IgD-negative memory B cell (primary cell): Measurements from ENCODE around the gene UCHL3. TPM values are rescaled to one million over a fixed set of nuclear protein-coding genes. Genes with fewer than 3 reads are reported as not detected.

Source experiments
- H3K27ac Mint-ChIP-seq, 3 donors: one replicate each; pipeline ENCODE4 v1.8.0; 2020 to 2022; ENCODE audit warnings: mild to moderate bottlenecking in 3 of 3, mixed read lengths in 3 of 3, moderate library complexity in 1 of 3
- H3K27me3 Mint-ChIP-seq: one replicate; pipeline ENCODE4 v1.8.0; 2021; ENCODE audit warnings: mixed read lengths
- H3K36me3 Mint-ChIP-seq: one replicate; pipeline ENCODE4 v1.8.0; 2020; ENCODE audit warnings: mild to moderate bottlenecking, mixed read lengths
- H3K4me1 Mint-ChIP-seq, 3 donors: one replicate each; pipeline ENCODE4 v1.8.0; 2020 to 2022; ENCODE audit warnings: mixed read lengths in 3 of 3, mild to moderate bottlenecking in 1 of 3
- H3K4me3 Mint-ChIP-seq, 4 donors: one replicate each; pipeline ENCODE4 v1.8.0; 2020 to 2022; ENCODE audit warnings: mild to moderate bottlenecking in 4 of 4, mixed read lengths in 4 of 4, moderate library complexity in 3 of 4
- H3K9me3 Mint-ChIP-seq, 3 donors: one replicate each; pipeline ENCODE4 v1.8.0; 2020 to 2021; ENCODE audit warnings: mixed read lengths in 3 of 3, mild to moderate bottlenecking in 1 of 3
- polyA plus RNA-seq: library from polyadenylated mRNA; unstranded; fragments of 300-500 nt; fragmentation: Illumina TruSeq; gene quantifications from one replicate; pipeline ENCODE4 v1.2.3, GENCODE V29; 2021

Gene UCHL3
- 30.4 TPM for polyA plus RNA-seq

- Mint-ChIP-seq H3K36me3 (peaks cover 7% of the 10 kb centered on the region), H3K4me3 (peak within 1 kb of the TSS; percentile 82 to 98 (median 94)), H3K27ac (peak within 1 kb of the TSS; percentile 72 to 99 (median 95)), H3K9me3 (no peaks in the 10 kb centered on the region), H3K4me1 (peaks cover 25 to 28% (median 28%) of the 10 kb centered on the region in 3 donors), H3K27me3 (no peaks in the 10 kb centered on the region)
Observed at GRCh38 chr13:75549262-75550158, at the start of gene UCHL3. Gene UCHL3, plus strand, starts transcription at chr13:75549791. Its CDS starts 30 bp downstream, at chr13:75549821.

- H3K4me3 Mint-ChIP-seq = no peak overlapping the region
- H3K4me1 Mint-ChIP-seq = peaks cover 0 to 2% (median 1%) of the 10 kb centered on the region in 3 donors
- peaks cover 0 to 1% (median 1%) of the 10 kb centered on the region in 3 donors for H3K9me3 Mint-ChIP-seq
- no peaks in the 10 kb centered on the region for H3K27me3 Mint-ChIP-seq
- no peaks in the 10 kb centered on the region for H3K36me3 Mint-ChIP-seq
- no peak overlapping the region for H3K27ac Mint-ChIP-seq
Observed at GRCh38 chr13:75505327-75505726, 44.3 kb upstream of the UCHL3 start.

- peaks cover 0 to 2% (median 1%) of the 10 kb centered on the region in 3 donors for H3K4me1 Mint-ChIP-seq
- no peaks in the 10 kb centered on the region for H3K27me3 Mint-ChIP-seq
- H3K9me3 Mint-ChIP-seq = peaks cover 0 to 1% (median 1%) of the 10 kb centered on the region in 3 donors
- H3K36me3 Mint-ChIP-seq = no peaks in the 10 kb centered on the region
- no peak overlapping the region for H3K4me3 Mint-ChIP-seq
- H3K27ac Mint-ChIP-seq = no peak overlapping the region
Observed at GRCh38 chr13:75506018-75506417, 43.6 kb upstream of the UCHL3 start.

- H3K9me3 Mint-ChIP-seq = peaks cover 0 to 1% (median 1%) of the 10 kb centered on the region in 3 donors
- no peaks in the 10 kb centered on the region for H3K36me3 Mint-ChIP-seq
- H3K4me3 Mint-ChIP-seq = no peak overlapping the region
- no peaks in the 10 kb centered on the region for H3K27me3 Mint-ChIP-seq
- H3K4me1 Mint-ChIP-seq = peaks cover 5 to 8% (median 7%) of the 10 kb centered on the region in 3 donors
- no peak overlapping the region for H3K27ac Mint-ChIP-seq
Observed at GRCh38 chr13:75507027-75508001, 42.3 kb upstream of the UCHL3 start.

- Mint-ChIP-seq H3K27ac (no peak overlapping the region), H3K4me3 (no peak overlapping the region), H3K27me3 (no peaks in the 10 kb centered on the region), H3K9me3 (peaks cover 0 to 1% (median 0%) of the 10 kb centered on the region in 3 donors), H3K4me1 (peaks cover 11 to 12% (median 12%) of the 10 kb centered on the region in 3 donors), H3K36me3 (no peaks in the 10 kb centered on the region)
Observed at GRCh38 chr13:75508002-75508548, 41.5 kb upstream of the UCHL3 start.

GRCh38 chr13:75511051-75511625, 38.5 kb upstream of the UCHL3 start:
- peaks cover 4% of the 10 kb centered on the region for H3K36me3 Mint-ChIP-seq

GRCh38 chr13:75512253-75512652, 37.3 kb upstream of the UCHL3 start:
- peak overlapping the region in 2 of 4 donors; percentile 20 to 76 for H3K4me3 Mint-ChIP-seq
- peaks cover 16 to 20% (median 19%) of the 10 kb centered on the region in 3 donors for H3K4me1 Mint-ChIP-seq
- peaks cover 6% of the 10 kb centered on the region for H3K36me3 Mint-ChIP-seq
- no peak overlapping the region for H3K27ac Mint-ChIP-seq
- H3K27me3 Mint-ChIP-seq = no peaks in the 10 kb centered on the region
- H3K9me3 Mint-ChIP-seq = peaks cover 0 to 3% (median 0%) of the 10 kb centered on the region in 3 donors

More at GRCh38 chr13:75511051-75511625, 38.5 kb upstream of the UCHL3 start:
- H3K4me1 Mint-ChIP-seq = peaks cover 16 to 20% (median 19%) of the 10 kb centered on the region in 3 donors
- no peak overlapping the region for H3K27ac Mint-ChIP-seq
- H3K4me3 Mint-ChIP-seq = no peak overlapping the region
- peaks cover 0 to 3% (median 1%) of the 10 kb centered on the region in 3 donors for H3K9me3 Mint-ChIP-seq
- H3K27me3 Mint-ChIP-seq = no peaks in the 10 kb centered on the region

- H3K27me3 Mint-ChIP-seq = no peaks in the 10 kb centered on the region
- H3K4me3 Mint-ChIP-seq = peak overlapping the region in 1 of 4 donors; percentile 24
- peaks cover 6% of the 10 kb centered on the region for H3K36me3 Mint-ChIP-seq
- H3K9me3 Mint-ChIP-seq = peaks cover 0 to 3% (median 0%) of the 10 kb centered on the region in 3 donors
- H3K27ac Mint-ChIP-seq = no peak overlapping the region
- H3K4me1 Mint-ChIP-seq = peaks cover 16 to 20% (median 17%) of the 10 kb centered on the region in 3 donors
Observed at GRCh38 chr13:75513271-75513670, 36.3 kb upstream of the UCHL3 start.

GRCh38 chr13:75514080-75514995, 35.3 kb upstream of the UCHL3 start:
- Mint-ChIP-seq H3K27ac (no peak overlapping the region), H3K4me3 (no peak overlapping the region), H3K27me3 (no peaks in the 10 kb centered on the region), H3K4me1 (peaks cover 17 to 20% (median 18%) of the 10 kb centered on the region in 3 donors), H3K36me3 (peaks cover 6% of the 10 kb centered on the region), H3K9me3 (peaks cover 0 to 6% (median 0%) of the 10 kb centered on the region in 3 donors)

GRCh38 chr13:75518439-75519088, 31.0 kb upstream of the UCHL3 start:
- Mint-ChIP-seq H3K4me1 (peaks cover 2 to 19% (median 6%) of the 10 kb centered on the region in 3 donors), H3K27me3 (no peaks in the 10 kb centered on the region), H3K4me3 (no peak overlapping the region), H3K36me3 (peaks cover 11% of the 10 kb centered on the region), H3K9me3 (peaks cover 0 to 10% (median 8%) of the 10 kb centered on the region in 3 donors), H3K27ac (no peak overlapping the region)

GRCh38 chr13:75521956-75522355, 27.6 kb upstream of the UCHL3 start:
- no peak overlapping the region for H3K4me3 Mint-ChIP-seq
- peaks cover 2 to 8% (median 7%) of the 10 kb centered on the region in 3 donors for H3K9me3 Mint-ChIP-seq
- H3K27ac Mint-ChIP-seq = peak overlapping the region in 1 of 3 donors; percentile 39

GRCh38 chr13:75530549-75530961, 19.0 kb upstream of the UCHL3 start:
- no peak overlapping the region for H3K27ac Mint-ChIP-seq
- H3K36me3 Mint-ChIP-seq = peaks cover 17% of the 10 kb centered on the region
- H3K4me3 Mint-ChIP-seq = peak overlapping the region in 1 of 4 donors; percentile 51
- peaks cover 0 to 3% (median 0%) of the 10 kb centered on the region in 3 donors for H3K9me3 Mint-ChIP-seq
- H3K4me1 Mint-ChIP-seq = peaks cover 21 to 37% (median 35%) of the 10 kb centered on the region in 3 donors
- no peaks in the 10 kb centered on the region for H3K27me3 Mint-ChIP-seq

More at GRCh38 chr13:75521956-75522355, 27.6 kb upstream of the UCHL3 start:
- Mint-ChIP-seq H3K36me3 (peaks cover 12% of the 10 kb centered on the region), H3K27me3 (no peaks in the 10 kb centered on the region), H3K4me1 (peaks cover 0 to 13% (median 2%) of the 10 kb centered on the region in 3 donors)

- peak overlapping the region in 1 of 4 donors; percentile 67 for H3K4me3 Mint-ChIP-seq
- no peaks in the 10 kb centered on the region for H3K27me3 Mint-ChIP-seq
- no peak overlapping the region for H3K27ac Mint-ChIP-seq
- H3K4me1 Mint-ChIP-seq = peaks cover 33 to 64% (median 51%) of the 10 kb centered on the region in 3 donors
- H3K36me3 Mint-ChIP-seq = peaks cover 13% of the 10 kb centered on the region
- no peaks in the 10 kb centered on the region for H3K9me3 Mint-ChIP-seq
Observed at GRCh38 chr13:75533861-75534260, 15.7 kb upstream of the UCHL3 start.
